ENCODE measurements around the gene CRISPLD2. TPM values are rescaled to one million over a fixed set of nuclear protein-coding genes. Genes with fewer than 3 reads are reported as not detected.

Gene CRISPLD2
- total RNA-seq, 5 donors from 2014 or later (not counting 1 experiment from before 2014, with no cell fraction given), result 0.76 to 2.8 (median 1.8) TPM

- no peaks in the 10 kb centered on the region for H3K36me3 Mint-ChIP-seq
- no peak for DNase-seq
Observed at GRCh38 chr16:84891149-84891795, 71.5 kb downstream of the CRISPLD2 start.

GRCh38 chr16:84892097-84892496 is 72.3 kb downstream of the CRISPLD2 start:
- H3K4me3 Mint-ChIP-seq, result no peak overlapping the region
- no peaks in the 10 kb centered on the region for H3K4me1 Mint-ChIP-seq
- H3K36me3 Mint-ChIP-seq, result no peaks in the 10 kb centered on the region
- H3K9me3 Mint-ChIP-seq, result no peaks in the 10 kb centered on the region
- H3K27ac Mint-ChIP-seq, result no peak overlapping the region
- H3K27me3 ChIP-seq (replicated peaks in 1 of 2; ENCODE audit: control insufficient read depth in 2 of 2, extremely low read depth in 1 of 2, insufficient read depth in 2 of 2, low read length in 1 of 2), result peaks cover 0 to 39% of the 10 kb centered on the region in 2 experiments
- DNase-seq, result no peak
- no peak for ATAC-seq (replicated peaks in 1 of 4)
- H3K4me3 ChIP-seq (ENCODE audit: control insufficient read depth in 1 of 2, extremely low read depth in 1 of 2, low read length in 1 of 2), result no peak overlapping the region
- ChIA-PET CTCF (no interaction called here), POLR2A (no interaction called here)
- peaks cover 4 to 15% of the 10 kb centered on the region in 2 donors for H3K27me3 Mint-ChIP-seq
- no peaks in the 10 kb centered on the region for H3K9me3 ChIP-seq
- no peak overlapping the region for H3K27ac ChIP-seq (ENCODE audit: low read length)
- H3K36me3 ChIP-seq (ENCODE audit: control insufficient read depth in 2 of 2, extremely low read depth in 1 of 2, insufficient read depth in 1 of 2, low read length in 1 of 2), result no peaks in the 10 kb centered on the region
- WGBS (ENCODE audit: insufficient coverage), result 89% methylated on average over 9 of the region's 10 CpGs
- H3K4me1 ChIP-seq (ENCODE audit: control insufficient read depth in 1 of 2, extremely low read depth in 1 of 2, insufficient read depth in 2 of 2, low read length in 2 of 2), result no peaks in the 10 kb centered on the region

More at GRCh38 chr16:84891149-84891795, 71.5 kb downstream of the CRISPLD2 start:
- Mint-ChIP-seq H3K9me3 (no peaks in the 10 kb centered on the region), H3K4me3 (no peak overlapping the region), H3K4me1 (no peaks in the 10 kb centered on the region), H3K27ac (no peak overlapping the region), H3K27me3 (peaks cover 4 to 21% of the 10 kb centered on the region in 2 donors)
- Histone ChIP-seq H3K4me3 (ENCODE audit: control insufficient read depth in 1 of 2, extremely low read depth in 1 of 2, low read length in 1 of 2) (no peak overlapping the region), H3K36me3 (ENCODE audit: control insufficient read depth in 2 of 2, extremely low read depth in 1 of 2, insufficient read depth in 1 of 2, low read length in 1 of 2) (no peaks in the 10 kb centered on the region), H3K9me3 (no peaks in the 10 kb centered on the region), H3K27ac (ENCODE audit: low read length) (no peak overlapping the region), H3K27me3 (replicated peaks in 1 of 2; ENCODE audit: control insufficient read depth in 2 of 2, extremely low read depth in 1 of 2, insufficient read depth in 2 of 2, low read length in 1 of 2) (peaks cover 0 to 42% of the 10 kb centered on the region in 2 experiments), H3K4me1 (ENCODE audit: control insufficient read depth in 1 of 2, extremely low read depth in 1 of 2, insufficient read depth in 2 of 2, low read length in 2 of 2) (no peaks in the 10 kb centered on the region)
- CTCF ChIA-PET, result interaction anchor here in 1 of 2 donors (0.6 kb wide), 1 partner anchor 68 kb away, joined by 4 read pairs; no protein-coding TSS in a partner anchor
- POLR2A ChIA-PET, result no interaction called here
- no peak for ATAC-seq (replicated peaks in 1 of 4)
- WGBS (ENCODE audit: insufficient coverage), result 85% methylated on average over 11 of the region's 17 CpGs

GRCh38 chr16:84893467-84893848 is 73.7 kb downstream of the CRISPLD2 start:
- ChIA-PET POLR2A (no interaction called here), CTCF (no interaction called here)
- Histone ChIP-seq H3K4me1 (ENCODE audit: control insufficient read depth in 1 of 2, extremely low read depth in 1 of 2, insufficient read depth in 2 of 2, low read length in 2 of 2) (no peaks in the 10 kb centered on the region), H3K36me3 (ENCODE audit: control insufficient read depth in 2 of 2, extremely low read depth in 1 of 2, insufficient read depth in 1 of 2, low read length in 1 of 2) (no peaks in the 10 kb centered on the region), H3K27me3 (replicated peaks in 1 of 2; ENCODE audit: control insufficient read depth in 2 of 2, extremely low read depth in 1 of 2, insufficient read depth in 2 of 2, low read length in 1 of 2) (peaks cover 0 to 31% of the 10 kb centered on the region in 2 experiments), H3K4me3 (ENCODE audit: control insufficient read depth in 1 of 2, extremely low read depth in 1 of 2, low read length in 1 of 2) (no peak overlapping the region), H3K9me3 (no peaks in the 10 kb centered on the region), H3K27ac (ENCODE audit: low read length) (no peak overlapping the region)
- no peaks in the 10 kb centered on the region for H3K4me1 Mint-ChIP-seq
- DNase-seq, result no peak
- no peak overlapping the region for H3K27ac Mint-ChIP-seq
- 94% methylated on average over 3 of the region's 3 CpGs for WGBS (ENCODE audit: insufficient coverage)
- H3K4me3 Mint-ChIP-seq, result no peak overlapping the region
- H3K9me3 Mint-ChIP-seq, result no peaks in the 10 kb centered on the region
- H3K27me3 Mint-ChIP-seq, result peaks cover 7 to 9% of the 10 kb centered on the region in 2 donors
- no peak for ATAC-seq (replicated peaks in 1 of 4)
- no peaks in the 10 kb centered on the region for H3K36me3 Mint-ChIP-seq

DNA sequence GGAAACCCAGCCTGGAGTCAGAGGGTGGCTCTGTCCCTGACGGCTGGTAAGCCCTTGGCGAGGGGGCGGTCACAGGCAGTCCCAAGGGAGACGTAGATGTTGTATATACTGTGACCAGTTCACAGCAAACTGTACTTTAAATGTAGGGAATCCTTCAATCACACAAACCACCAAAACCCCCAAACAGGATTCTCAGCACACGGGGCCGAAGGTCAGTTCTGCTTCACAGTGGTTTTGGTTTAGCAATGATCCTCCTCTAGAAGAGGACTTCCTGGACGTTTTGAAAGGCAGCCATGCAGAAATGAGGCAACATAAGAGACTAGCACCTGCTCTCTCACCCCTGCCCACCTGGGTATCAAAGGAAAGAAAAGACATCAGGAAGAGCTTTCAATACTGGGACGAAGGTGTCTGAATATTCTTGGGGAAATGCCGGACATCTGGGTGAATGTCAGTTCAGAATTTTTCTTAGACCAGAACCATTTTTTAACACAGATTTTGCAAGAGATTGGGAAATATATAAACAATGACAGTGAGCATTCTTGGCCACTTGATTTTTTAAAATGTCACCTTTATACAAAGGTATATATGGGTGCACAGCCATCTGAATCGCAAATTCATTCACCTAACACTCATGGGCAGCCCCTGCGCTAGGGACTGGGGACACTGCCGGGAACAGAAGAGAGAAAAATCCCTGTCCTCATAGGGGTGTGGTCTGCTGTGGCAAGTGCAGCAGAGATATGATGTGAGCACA is 74.2 kb downstream of the CRISPLD2 start:
- no peaks in the 10 kb centered on the region for H3K4me1 Mint-ChIP-seq
- ChIA-PET POLR2A (no interaction called here), CTCF (no interaction called here)
- Histone ChIP-seq H3K27ac (ENCODE audit: low read length) (no peak overlapping the region), H3K4me1 (ENCODE audit: control insufficient read depth in 1 of 2, extremely low read depth in 1 of 2, insufficient read depth in 2 of 2, low read length in 2 of 2) (no peaks in the 10 kb centered on the region), H3K27me3 (replicated peaks in 1 of 2; ENCODE audit: control insufficient read depth in 2 of 2, extremely low read depth in 1 of 2, insufficient read depth in 2 of 2, low read length in 1 of 2) (peaks cover 0 to 28% of the 10 kb centered on the region in 2 experiments), H3K9me3 (no peaks in the 10 kb centered on the region), H3K4me3 (ENCODE audit: control insufficient read depth in 1 of 2, extremely low read depth in 1 of 2, low read length in 1 of 2) (no peak overlapping the region), H3K36me3 (ENCODE audit: control insufficient read depth in 2 of 2, extremely low read depth in 1 of 2, insufficient read depth in 1 of 2, low read length in 1 of 2) (no peaks in the 10 kb centered on the region)
- no CpG with 5 or more reads among the region's 12 CpGs for WGBS (ENCODE audit: insufficient coverage)
- no peak overlapping the region for H3K4me3 Mint-ChIP-seq
- no peaks in the 10 kb centered on the region for H3K9me3 Mint-ChIP-seq
- H3K36me3 Mint-ChIP-seq, result no peaks in the 10 kb centered on the region
- H3K27ac Mint-ChIP-seq, result no peak overlapping the region
- H3K27me3 Mint-ChIP-seq, result peaks cover 5% of the 10 kb centered on the region in 2 donors
- ATAC-seq (replicated peaks in 1 of 4) (no peak), DNase-seq (no peak)

- no peaks in the 10 kb centered on the region for H3K36me3 Mint-ChIP-seq
Observed at GRCh38 chr16:84895016-84895415, 75.2 kb downstream of the CRISPLD2 start.

DNA sequence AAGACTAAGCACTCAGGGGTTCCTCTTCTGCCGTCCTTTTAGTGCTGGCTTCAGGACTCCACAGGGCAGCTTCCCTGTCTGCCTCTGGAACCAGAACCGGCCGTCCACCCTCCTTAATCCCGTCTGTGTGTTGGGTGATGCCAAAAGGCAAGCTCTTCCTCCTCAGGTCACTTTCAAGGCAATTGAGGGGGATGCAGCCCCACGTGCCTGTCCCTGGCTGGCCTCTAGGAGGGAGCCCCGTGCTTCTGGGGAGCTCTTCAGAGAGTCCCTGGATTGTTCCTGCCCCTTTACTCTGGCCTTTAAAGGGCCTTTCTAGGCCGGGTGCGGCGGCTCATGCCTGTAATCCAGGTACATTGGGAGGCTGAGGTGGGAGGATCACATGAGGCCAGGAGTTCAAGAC is 77.1 kb downstream of the CRISPLD2 start:
- no peak for ATAC-seq (replicated peaks in 1 of 4)
- Histone ChIP-seq H3K36me3 (ENCODE audit: control insufficient read depth in 2 of 2, extremely low read depth in 1 of 2, insufficient read depth in 1 of 2, low read length in 1 of 2) (no peaks in the 10 kb centered on the region), H3K4me3 (ENCODE audit: control insufficient read depth in 1 of 2, extremely low read depth in 1 of 2, low read length in 1 of 2) (no peak overlapping the region), H3K4me1 (ENCODE audit: control insufficient read depth in 1 of 2, extremely low read depth in 1 of 2, insufficient read depth in 2 of 2, low read length in 2 of 2) (no peaks in the 10 kb centered on the region), H3K27me3 (replicated peaks in 1 of 2; ENCODE audit: control insufficient read depth in 2 of 2, extremely low read depth in 1 of 2, insufficient read depth in 2 of 2, low read length in 1 of 2) (peaks cover 0 to 28% of the 10 kb centered on the region in 2 experiments), H3K9me3 (no peaks in the 10 kb centered on the region), H3K27ac (ENCODE audit: low read length) (no peak overlapping the region)
- POLR2A ChIA-PET, result no interaction called here
- no peaks in the 10 kb centered on the region for H3K4me1 Mint-ChIP-seq
- CTCF ChIA-PET, result no interaction called here
- H3K27me3 Mint-ChIP-seq, result peaks cover 0 to 9% of the 10 kb centered on the region in 2 donors
- no peak overlapping the region for H3K4me3 Mint-ChIP-seq
- H3K27ac Mint-ChIP-seq, result no peak overlapping the region
- H3K36me3 Mint-ChIP-seq, result no peaks in the 10 kb centered on the region
- 100% methylated on average over 2 of the region's 9 CpGs for whole genome bisulfite sequencing (ENCODE audit: insufficient coverage)
- no peaks in the 10 kb centered on the region for H3K9me3 Mint-ChIP-seq
- DNase-seq, result no peak

More at GRCh38 chr16:84895016-84895415, 75.2 kb downstream of the CRISPLD2 start:
- Mint-ChIP-seq H3K4me1 (no peaks in the 10 kb centered on the region), H3K9me3 (no peaks in the 10 kb centered on the region), H3K27ac (no peak overlapping the region), H3K27me3 (peaks cover 5% of the 10 kb centered on the region in 2 donors), H3K4me3 (no peak overlapping the region)
- no peaks in the 10 kb centered on the region for H3K36me3 ChIP-seq (ENCODE audit: control insufficient read depth in 2 of 2, extremely low read depth in 1 of 2, insufficient read depth in 1 of 2, low read length in 1 of 2)
- DNase-seq, result no peak
- H3K27me3 ChIP-seq (replicated peaks in 1 of 2; ENCODE audit: control insufficient read depth in 2 of 2, extremely low read depth in 1 of 2, insufficient read depth in 2 of 2, low read length in 1 of 2), result peaks cover 0 to 27% of the 10 kb centered on the region in 2 experiments
- POLR2A ChIA-PET, result no interaction called here
- H3K27ac ChIP-seq (ENCODE audit: low read length), result no peak overlapping the region
- CTCF ChIA-PET, result no interaction called here
- no peak for ATAC-seq (replicated peaks in 1 of 4)
- no peaks in the 10 kb centered on the region for H3K4me1 ChIP-seq (ENCODE audit: control insufficient read depth in 1 of 2, extremely low read depth in 1 of 2, insufficient read depth in 2 of 2, low read length in 2 of 2)
- no peaks in the 10 kb centered on the region for H3K9me3 ChIP-seq
- WGBS (ENCODE audit: insufficient coverage), result 32% methylated on average over 3 of the region's 6 CpGs
- no peak overlapping the region for H3K4me3 ChIP-seq (ENCODE audit: control insufficient read depth in 1 of 2, extremely low read depth in 1 of 2, low read length in 1 of 2)
